SK-N-SH (cell line): Measurements from ENCODE around the gene EAF1. TPM values are rescaled to one million over a fixed set of nuclear protein-coding genes. Genes with fewer than 3 reads are reported as not detected.

Source experiments
- CTCF ChIA-PET: fragments of 300-600, 350-600 bp; formaldehyde crosslinking; extraction: SDS; loops from one replicate; lab custom pipeline; 2021; lab: Yijun Ruan, JAX
- POLR2A ChIA-PET: fragments of 350-600 bp; sonication (Branson Sonifier 250); formaldehyde crosslinking; extraction: SDS; loops from one replicate; lab custom pipeline; 2020; ENCODE audit warnings: antibody characterized with exemption, inconsistent platforms; lab: Yijun Ruan, JAX
- DNase-seq: peaks from one replicate; pipeline ENCODE4 v3.0.0; 2012
- H2AFZ ChIP-seq: fragments of 200-600 bp; sonication (generic); 2 replicates; pipeline ENCODE4 v1.8.1; 2016; ENCODE audit warnings: antibody characterized with exemption, mild to moderate bottlenecking, low read depth
- H3F3A ChIP-seq: fragments of 200-600 bp; sonication (generic); replicated peaks from 2 replicates; pipeline ENCODE3; 2016; ENCODE audit warnings: antibody characterized with exemption, mild to moderate bottlenecking; ENCODE audit not compliant: insufficient read depth
- H3K27ac ChIP-seq, 2 experiments: fragments of 200-500 bp in 1 of 2; fragments of 200-600 bp in 1 of 2; sonication (Bioruptor generic) in 1 of 2; sonication (generic), shearing (Covaris generic) in 1 of 2; 2 replicates each; pipeline versions ENCODE4 v1.5.1 to v1.6.1; 2014 to 2016; ENCODE audit warnings: low read depth in 2 of 2, inconsistent platforms in 1 of 2, low read length in 1 of 2, mild to moderate bottlenecking in 1 of 2, mixed read lengths in 1 of 2
- H3K27me3 ChIP-seq: fragments of 200-600 bp; sonication (generic), shearing (Covaris generic); 2 replicates; pipeline ENCODE4 v1.6.1; 2016; ENCODE audit warnings: mixed run types; ENCODE audit not compliant: insufficient read depth
- H3K36me3 ChIP-seq, 2 experiments: fragments of 200-500 bp in 1 of 2; fragments of 200-600 bp in 1 of 2; sonication (Bioruptor generic) in 1 of 2; sonication (generic) in 1 of 2; replicated peaks in 1 of 2; 2 replicates each; pipeline versions ENCODE3 to v1.5.1; 2014 to 2016; ENCODE audit warnings: low read length in 1 of 2, mild to moderate bottlenecking in 1 of 2; ENCODE audit not compliant: insufficient read depth in 2 of 2, control insufficient read depth in 1 of 2
- H3K4me1 ChIP-seq, 2 experiments: fragments of 200-500 bp in 1 of 2; fragments of 200-600 bp in 1 of 2; sonication (Bioruptor generic) in 1 of 2; sonication (generic), shearing (Covaris generic) in 1 of 2; 2 replicates each; pipeline versions ENCODE4 v1.5.1 to v1.6.1; 2014 to 2016; ENCODE audit warnings: low read depth in 1 of 2, low read length in 1 of 2, mixed run types in 1 of 2; ENCODE audit not compliant: insufficient read depth in 2 of 2, control insufficient read depth in 1 of 2
- H3K4me2 ChIP-seq: fragments of 200-600 bp; sonication (generic), shearing (Covaris generic); 2 replicates; pipeline ENCODE4 v1.6.1; 2017; ENCODE audit warnings: mixed run types
- H3K4me3 ChIP-seq, 2 experiments: fragments of 200-500 bp in 1 of 2; fragments of 200-600 bp in 1 of 2; sonication (Bioruptor generic) in 1 of 2; sonication (generic), shearing (Covaris generic) in 1 of 2; 2 replicates each; pipeline versions ENCODE4 v1.5.1 to v1.8.1; 2014 to 2016; ENCODE audit warnings: low read depth in 2 of 2, inconsistent platforms in 1 of 2, low read length in 1 of 2, mild to moderate bottlenecking in 1 of 2, mixed read lengths in 1 of 2, moderate library complexity in 1 of 2
- H3K79me2 ChIP-seq: fragments of 200-600 bp; sonication (generic); 2 replicates; pipeline ENCODE4 v1.8.1; 2017; ENCODE audit warnings: mild to moderate bottlenecking; ENCODE audit not compliant: insufficient read depth
- H3K9ac ChIP-seq: fragments of 200-600 bp; sonication (generic); 2 replicates; pipeline ENCODE4 v1.6.1; 2017; ENCODE audit warnings: mixed run types
- H3K9me2 ChIP-seq: fragments of 200-600 bp; sonication (generic); 2 replicates; pipeline ENCODE4 v1.6.1; 2017; ENCODE audit warnings: mixed run types
- H3K9me3 ChIP-seq: fragments of 200-600 bp; sonication (generic); 2 replicates; pipeline ENCODE4 v1.6.1; 2017; ENCODE audit warnings: mixed run types, mild to moderate bottlenecking, moderate library complexity
- H4K20me1 ChIP-seq: fragments of 200-600 bp; sonication (generic); 2 replicates; pipeline ENCODE4 v1.6.1; 2017; ENCODE audit warnings: mild to moderate bottlenecking, mixed run types; ENCODE audit not compliant: insufficient read depth
- FOXM1 ChIP-seq: IDR thresholded peaks from 2 replicates; pipeline ENCODE4 v1.4.0; 2012; ENCODE audit warnings: low read depth, mild to moderate bottlenecking
- GABPA ChIP-seq: IDR thresholded peaks from 2 replicates; pipeline ENCODE4 v1.4.0; 2012; ENCODE audit warnings: low read depth, mild to moderate bottlenecking
- IRF3 ChIP-seq: fragments of 150-350 bp; IDR thresholded peaks from 2 replicates; pipeline ENCODE4 v1.6.1; 2016; ENCODE audit warnings: mild to moderate bottlenecking, low read depth, low read length
- MEF2A ChIP-seq: IDR thresholded peaks from 2 replicates; pipeline ENCODE4 v1.4.0; 2012; ENCODE audit warnings: low read depth, borderline replicate concordance
- MXI1 ChIP-seq: IDR thresholded peaks from 2 replicates; pipeline ENCODE4 v1.6.1; 2012; ENCODE audit warnings: mild to moderate bottlenecking, low read depth, low read length, improper control_type of control experiment
- NFIC ChIP-seq: IDR thresholded peaks from 2 replicates; pipeline ENCODE4 v1.4.0; 2012; ENCODE audit warnings: borderline replicate concordance
- NRF1 ChIP-seq: IDR thresholded peaks from 2 replicates; pipeline ENCODE4 v1.6.1; 2012; ENCODE audit warnings: low read depth, mild to moderate bottlenecking, low read length
- PBX3 ChIP-seq: IDR thresholded peaks from 2 replicates; pipeline ENCODE4; 2012
- POLR2AphosphoS5 ChIP-seq: IDR thresholded peaks from 2 replicates; pipeline ENCODE4 v1.6.1; 2012; ENCODE audit warnings: low read depth, low read length
- RCOR1 ChIP-seq: fragments of 150-350 bp; IDR thresholded peaks from 2 replicates; pipeline ENCODE4 v1.6.1; 2017; ENCODE audit warnings: antibody characterized with exemption, low read length
- SIN3A ChIP-seq: IDR thresholded peaks from 2 replicates; pipeline ENCODE4 v1.6.1; 2012; ENCODE audit warnings: low read depth, mild to moderate bottlenecking, low read length, moderate library complexity, borderline replicate concordance
- ZBTB33 ChIP-seq: IDR thresholded peaks from 2 replicates; pipeline ENCODE4 v1.4.0; 2012; ENCODE audit warnings: low read depth, borderline replicate concordance
- WGBS: methylation state at CpG from one replicate; pipeline ENCODE4 v1.1.6; 2017; ENCODE audit warnings: low lambda C conversion rate; 5-methylcytosine and 5-hydroxymethylcytosine counted together
- polyA plus RNA-seq, 3 experiments: library from polyadenylated mRNA; depleted of rRNA; stranded (reverse); fragments of >200 nt; gene quantifications; 2 replicates each; pipeline ENCODE4 v1.2.3, GENCODE V29; 2012

The EAF1 gene
- polyA plus RNA-seq, 1 of the 3 experiments (the other 2 are of a cell fraction) = 10.0 TPM

- DNase-seq = no peak
These were observed 26.1 kb downstream of the EAF1 start for GRCh38 chr3:15453501-15453900.

GRCh38 chr3:15453991-15454625 lies 26.7 kb downstream of the EAF1 start:
- no peak overlapping the region for H3K4me3 ChIP-seq
- H3K79me2 ChIP-seq = no peaks in the 10 kb centered on the region
- TF ChIP-seq NRF1 (no peak), PBX3 (no peak), SIN3A (no peak), ZBTB33 (no peak)
- 76% methylated on average over 8 of the region's 9 CpGs for WGBS
- H3K36me3 ChIP-seq = peaks cover 0 to 3% of the 10 kb centered on the region in 2 experiments
- H3K9me2 ChIP-seq = no peaks in the 10 kb centered on the region
- no peaks in the 10 kb centered on the region for H3F3A ChIP-seq
- H3K27me3 ChIP-seq = no peaks in the 10 kb centered on the region
- POLR2A ChIA-PET = no interaction called here
- H3K27ac ChIP-seq = no peak overlapping the region
- no peaks in the 10 kb centered on the region for H4K20me1 ChIP-seq
- CTCF ChIA-PET = interaction anchor here (0.6 to 1.3 kb wide), 4 partner anchors 13 to 187 kb away, joined by 3 to 4 read pairs (median 3); no protein-coding TSS in a partner anchor
- H3K9me3 ChIP-seq = no peaks in the 10 kb centered on the region
- no peak overlapping the region for H3K9ac ChIP-seq
- no peak for DNase-seq
- H2AFZ ChIP-seq = no peak overlapping the region
- no peak overlapping the region for H3K4me2 ChIP-seq
- H3K4me1 ChIP-seq = no peaks in the 10 kb centered on the region; a peak in 1 of 4 replicates

More at GRCh38 chr3:15453501-15453900, 26.1 kb downstream of the EAF1 start:
- Histone ChIP-seq H4K20me1 (no peaks in the 10 kb centered on the region), H3K79me2 (no peaks in the 10 kb centered on the region), H3K4me3 (no peak overlapping the region), H3F3A (no peaks in the 10 kb centered on the region), H2AFZ (no peak overlapping the region), H3K9me2 (no peaks in the 10 kb centered on the region), H3K9ac (no peak overlapping the region), H3K27me3 (no peaks in the 10 kb centered on the region), H3K4me1 (no peaks in the 10 kb centered on the region; a peak in 1 of 4 replicates), H3K4me2 (no peak overlapping the region), H3K36me3 (peaks cover 0 to 3% of the 10 kb centered on the region in 2 experiments), H3K9me3 (no peaks in the 10 kb centered on the region), H3K27ac (no peak overlapping the region)
- TF ChIP-seq POLR2AphosphoS5 (no peak), MXI1 (no peak), SIN3A (no peak), FOXM1 (no peak), NFIC (no peak), GABPA (no peak), RCOR1 (no peak), MEF2A (no peak), IRF3 (no peak)
- ChIA-PET CTCF (no interaction called here), POLR2A (no interaction called here)
- 80% methylated on average over 8 of the region's 8 CpGs for WGBS
